ENCODE measurements around the gene ACTL7A.

Gene ACTL7A

GRCh38 chr9:108855529-108855886 is 6.6 kb upstream of the ACTL7A start (continued):
- TF ChIP-seq ZNF501 (tag by site-specific recombination; IDR thresholded peaks at IDR 0.05) (no peak), GLI2 (tag by site-specific recombination; IDR thresholded peaks at IDR 0.05; ENCODE audit: borderline replicate concordance, low read depth) (no peak), ZNF624 (tag by site-specific recombination; IDR thresholded peaks at IDR 0.05) (no peak), ZBTB1 (tag by site-specific recombination; IDR thresholded peaks at IDR 0.05) (no peak), ZNF596 (tag by site-specific recombination; IDR thresholded peaks at IDR 0.05) (no peak), ZNF324 (tag by site-specific recombination; IDR thresholded peaks at IDR 0.05) (no peak), ZNF629 (tag by site-specific recombination; IDR thresholded peaks at IDR 0.05) (no peak), ZNF658 (tag by site-specific recombination; IDR thresholded peaks at IDR 0.05) (no peak), MEIS1 (CRISPR knock-in tag; IDR thresholded peaks at IDR 0.05; ENCODE audit: borderline replicate concordance) (no peak), ZNF701 (tag by site-specific recombination; IDR thresholded peaks at IDR 0.05) (no peak), ZEB2 (tag by site-specific recombination; IDR thresholded peaks at IDR 0.05) (no peak), ZNF146 (tag by site-specific recombination; IDR thresholded peaks at IDR 0.05) (no peak), ZNF292 (tag by site-specific recombination; IDR thresholded peaks at IDR 0.05; ENCODE audit: borderline replicate concordance, low read depth) (no peak), ZNF341 (tag by site-specific recombination; IDR thresholded peaks at IDR 0.05; ENCODE audit: low read depth) (no peak), ZNF10 (tag by site-specific recombination; IDR thresholded peaks at IDR 0.05) (no peak)

GRCh38 chr9:108855888-108856287 is 6.2 kb upstream of the ACTL7A start, which contains the start of gene ACTL7B:
Gene ACTL7B (minus strand): TSS chr9:108855986. CDS start chr9:108855930, 56 bp downstream.
- POLR2A ChIA-PET, result no interaction called here
- Histone ChIP-seq H3K27ac (ENCODE audit: extremely low read depth, low read depth, low read length) (no peak within 1 kb of the TSS), H3K36me3 (ENCODE audit: control insufficient read depth in 2 of 2, insufficient read depth in 1 of 2, low read length in 2 of 2) (no peaks in the 10 kb centered on the region), H3K4me3 (ENCODE audit: low read depth, low read length) (no peak within 1 kb of the TSS), H3K4me1 (ENCODE audit: control insufficient read depth, insufficient read depth, low read length) (no peaks in the 10 kb centered on the region), H3K9me3 (ENCODE audit: control insufficient read depth, insufficient read depth, low read depth, low read length) (no peaks in the 10 kb centered on the region)
- CTCF ChIA-PET, result no interaction called here
- TF ChIP-seq SP7 (tag by site-specific recombination; IDR thresholded peaks at IDR 0.05), result no peak
- no peak for TF ChIP-seq ZNF121 (tag by site-specific recombination; IDR thresholded peaks at IDR 0.05)
- TF ChIP-seq SCRT2 (tag by site-specific recombination; IDR thresholded peaks at IDR 0.05), result no peak
- no peak for TF ChIP-seq ZNF473 (tag by site-specific recombination; IDR thresholded peaks at IDR 0.05)
- TF ChIP-seq ZNF449 (tag by site-specific recombination; IDR thresholded peaks at IDR 0.05), result no peak
- no peak for TF ChIP-seq ZNF274 (IDR thresholded peaks at IDR 0.05; ENCODE audit: low read length)
- TF ChIP-seq ZNF274 (tag by site-specific recombination; IDR thresholded peaks at IDR 0.05; ENCODE audit: borderline replicate concordance), result no peak
- no peak for TF ChIP-seq ZNF184 (tag by site-specific recombination; IDR thresholded peaks at IDR 0.05)

- no peaks in the 10 kb centered on the region for H3K36me3 ChIP-seq (ENCODE audit: control insufficient read depth in 2 of 2, insufficient read depth in 1 of 2, low read length in 2 of 2)
- no peak overlapping the region for H3K4me3 ChIP-seq (ENCODE audit: low read depth, low read length)
- ChIA-PET CTCF (interaction anchor here (0.7 kb wide), 1 partner anchor 1425 kb away, joined by 3 read pairs; no protein-coding TSS in a partner anchor), POLR2A (no interaction called here)
- TF ChIP-seq, protein P1, sequence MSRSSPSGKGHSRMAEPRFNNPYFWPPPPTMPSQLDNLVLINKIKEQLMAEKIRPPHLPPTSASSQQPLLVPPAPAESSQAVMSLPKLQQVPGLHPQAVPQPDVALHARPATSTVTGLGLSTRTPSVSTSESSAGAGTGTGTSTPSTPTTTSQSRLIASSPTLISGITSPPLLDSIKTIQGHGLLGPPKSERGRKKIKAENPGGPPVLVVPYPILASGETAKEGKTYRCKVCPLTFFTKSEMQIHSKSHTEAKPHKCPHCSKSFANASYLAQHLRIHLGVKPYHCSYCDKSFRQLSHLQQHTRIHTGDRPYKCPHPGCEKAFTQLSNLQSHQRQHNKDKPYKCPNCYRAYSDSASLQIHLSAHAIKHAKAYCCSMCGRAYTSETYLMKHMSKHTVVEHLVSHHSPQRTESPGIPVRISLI (tag by site-specific recombination; IDR thresholded peaks at IDR 0.05), result no peak
- no peak for TF ChIP-seq ZNF202 (tag by site-specific recombination; IDR thresholded peaks at IDR 0.05; ENCODE audit: borderline replicate concordance)
- no peaks in the 10 kb centered on the region for H3K4me1 ChIP-seq (ENCODE audit: control insufficient read depth, insufficient read depth, low read length)
- H3K27ac ChIP-seq (ENCODE audit: extremely low read depth, low read depth, low read length), result no peak overlapping the region
- no peaks in the 10 kb centered on the region for H3K9me3 ChIP-seq (ENCODE audit: control insufficient read depth, insufficient read depth, low read depth, low read length)
Measured at GRCh38 chr9:108857572-108857971, 4.5 kb upstream of the ACTL7A start.

Data from HEK293 (cell line).